IMR-90 (cell line): ENCODE measurements around the gene BCL2. TPM values are rescaled to one million over a fixed set of nuclear protein-coding genes. Genes with fewer than 3 reads are reported as not detected.

Experiments
- ATAC-seq: fragments of 200-7000 bp; cut with Tn5 transposase; 2 replicates; pipeline ENCODE4 v1.9.1; 2020; ENCODE audit warnings: low read depth, mild to moderate bottlenecking, moderate library complexity
- BruUV-seq: library from RNA; stranded (reverse); fragments of 400-500 nt; replicated peaks from 2 replicates; lab custom pipeline; 2021; lab: Mats Ljungman, UMichigan
- CTCF ChIA-PET: fragments of 300-600 bp; formaldehyde crosslinking; extraction: SDS; loops from one replicate; lab custom pipeline; 2021; ENCODE audit warnings: antibody characterized with exemption; lab: Yijun Ruan, JAX
- POLR2A ChIA-PET: fragments of 300-600 bp; sonication (Branson Sonifier 250); formaldehyde crosslinking; loops from one replicate; lab custom pipeline; 2022; ENCODE audit warnings: antibody characterized with exemption; ENCODE audit not compliant: unreplicated experiment; lab: Charles Lee
- DNase-seq: peaks from one replicate; pipeline ENCODE4 v3.0.0; 2013
- H2AFZ ChIP-seq: replicated peaks from 2 replicates; pipeline ENCODE3; 2013; ENCODE audit warnings: low read length, mild to moderate bottlenecking; ENCODE audit not compliant: poor library complexity
- H2AK5ac ChIP-seq: 2 replicates; pipeline ENCODE4 v1.6.1; 2013; ENCODE audit warnings: low read depth, low read length, inconsistent platforms
- H2AK9ac ChIP-seq: replicated peaks from 2 replicates; pipeline ENCODE3; 2013; ENCODE audit warnings: mild to moderate bottlenecking, low read depth, low read length, moderate library complexity; ENCODE audit not compliant: poor library complexity
- H2BK120ac ChIP-seq: 2 replicates; pipeline ENCODE4 v1.6.1; 2013; ENCODE audit warnings: low read depth, low read length, inconsistent platforms
- H2BK15ac ChIP-seq: 3 replicates; pipeline ENCODE4 v1.6.1; 2013; ENCODE audit warnings: low read depth, low read length, inconsistent platforms
- H2BK20ac ChIP-seq: 2 replicates; pipeline ENCODE4 v1.6.1; 2013; ENCODE audit warnings: low read depth, mild to moderate bottlenecking, inconsistent platforms, low read length, moderate library complexity
- H2BK5ac ChIP-seq: 2 replicates; pipeline ENCODE4 v1.6.1; 2013; ENCODE audit warnings: mild to moderate bottlenecking, low read depth, low read length, inconsistent platforms; ENCODE audit not compliant: poor library complexity, severe bottlenecking
- H3K14ac ChIP-seq: replicated peaks from 2 replicates; pipeline ENCODE4 v1.6.1; 2013; ENCODE audit warnings: low read depth, low read length, inconsistent platforms
- H3K18ac ChIP-seq: 2 replicates; pipeline ENCODE4 v1.6.1; 2013; ENCODE audit warnings: low read depth, low read length, control low read depth
- H3K23ac ChIP-seq: 2 replicates; pipeline ENCODE4 v1.6.1; 2013; ENCODE audit warnings: low read depth, low read length, inconsistent platforms
- H3K27ac ChIP-seq: 2 replicates; pipeline ENCODE4 v1.5.1; 2013; ENCODE audit warnings: mild to moderate bottlenecking, control low read depth, low read length; ENCODE audit not compliant: insufficient read depth
- H3K27me3 ChIP-seq: 2 replicates; pipeline ENCODE4 v1.6.1; 2013; ENCODE audit warnings: low read length; ENCODE audit not compliant: control insufficient read depth, insufficient read depth
- H3K36me3 ChIP-seq: 2 replicates; pipeline ENCODE4 v1.6.1; 2013; ENCODE audit warnings: low read length, mixed read lengths; ENCODE audit not compliant: control insufficient read depth, insufficient read depth
- H3K4ac ChIP-seq: 2 replicates; pipeline ENCODE4 v1.6.1; 2013; ENCODE audit warnings: low read depth, low read length, inconsistent platforms
- H3K4me1 ChIP-seq: 2 replicates; pipeline ENCODE4 v1.6.1; 2013; ENCODE audit warnings: low read length, mixed read lengths; ENCODE audit not compliant: control insufficient read depth, insufficient read depth
- H3K4me2 ChIP-seq: 2 replicates; pipeline ENCODE4 v1.6.1; 2013; ENCODE audit warnings: low read depth, mild to moderate bottlenecking, control low read depth, low read length, moderate library complexity
- H3K4me3 ChIP-seq: 2 replicates; pipeline ENCODE4 v1.5.1; 2013; ENCODE audit warnings: low read depth, mild to moderate bottlenecking, control low read depth, low read length, moderate library complexity; ENCODE audit not compliant: insufficient read depth
- H3K56ac ChIP-seq: 2 replicates; pipeline ENCODE4 v1.6.1; 2013; ENCODE audit warnings: low read length, inconsistent platforms; ENCODE audit not compliant: insufficient read depth; ENCODE audit errors: extremely low read depth
- H3K79me1 ChIP-seq, 2 experiments: 2 replicates each; pipeline ENCODE4 v1.6.1; 2013; ENCODE audit warnings: low read length in 2 of 2, inconsistent platforms in 1 of 2, low read depth in 1 of 2
- H3K9ac ChIP-seq: 2 replicates; pipeline ENCODE4 v1.6.1; 2013; ENCODE audit warnings: low read depth, low read length, control low read depth
- H3K9me1 ChIP-seq: 2 replicates; pipeline ENCODE4 v1.6.1; 2013; ENCODE audit warnings: low read length, inconsistent platforms; ENCODE audit not compliant: insufficient read depth
- H3K9me3 ChIP-seq: 2 replicates; pipeline ENCODE4 v1.6.1; 2013; ENCODE audit warnings: low read length; ENCODE audit not compliant: control insufficient read depth, insufficient read depth
- H4K20me1 ChIP-seq: 2 replicates; pipeline ENCODE4 v1.6.1; 2013; ENCODE audit warnings: low read length, inconsistent platforms; ENCODE audit not compliant: insufficient read depth
- H4K5ac ChIP-seq: 2 replicates; pipeline ENCODE4 v1.6.1; 2013; ENCODE audit warnings: mild to moderate bottlenecking, low read depth, low read length, control low read depth
- H4K8ac ChIP-seq, 2 experiments: 2 replicates each; pipeline ENCODE4 v1.6.1; 2013; ENCODE audit warnings: low read depth in 2 of 2, low read length in 2 of 2, control low read depth in 1 of 2, inconsistent platforms in 1 of 2
- H4K91ac ChIP-seq: 2 replicates; pipeline ENCODE4 v1.6.1; 2013; ENCODE audit warnings: low read depth, low read length, inconsistent platforms; ENCODE audit not compliant: insufficient read depth
- CHD1 ChIP-seq: IDR thresholded peaks from 2 replicates; pipeline ENCODE4 v1.6.1; 2012; ENCODE audit warnings: low read depth, low read length, improper control_type of control experiment
- POLR2A ChIP-seq: IDR thresholded peaks from 2 replicates; pipeline ENCODE4 v1.6.1; 2012; ENCODE audit warnings: mild to moderate bottlenecking, low read depth, low read length
- RAD21 ChIP-seq: IDR thresholded peaks from 2 replicates; pipeline ENCODE4 v1.6.1; 2012; ENCODE audit warnings: low read length, improper control_type of control experiment
- WGBS, 2 experiments: methylation state at CpG; one replicate each; pipeline versions ENCODE4 v1.1.5 to v1.1.7; 2013; ENCODE audit warnings: missing lambda C conversion rate in 2 of 2; ENCODE audit not compliant: insufficient read length in 1 of 2; ENCODE audit errors: extremely low coverage in 2 of 2; 5-methylcytosine and 5-hydroxymethylcytosine counted together
- dilution Hi-C: fragments of 300-500 bp; cut with HindIII; formaldehyde crosslinking; loops from one replicate; pipeline ENCODE4 v1.14.3; 2018; ENCODE audit warnings: low sequenced_read_pairs; ENCODE audit not compliant: unreplicated experiment
- in situ Hi-C: fragments of 300-500 bp; cut with MboI; formaldehyde crosslinking; loops from 3 replicates; pipeline ENCODE4 v1.14.3; 2019; ENCODE audit warnings: low sequenced_read_pairs, inconsistent platforms, mixed read lengths
- intact Hi-C: fragments of 100-400 bp; cut with micrococcal nuclease; formaldehyde crosslinking; loops from 2 replicates; pipeline ENCODE4 v1.10.0; 2022
- polyA plus RNA-seq, 3 experiments: library from polyadenylated mRNA; depleted of rRNA; stranded (reverse); fragments of >200 nt; gene quantifications; 2 replicates each; pipeline ENCODE4 v1.2.3, GENCODE V29; 2012; ENCODE audit warnings: low replicate concordance in 1 of 3
- total RNA-seq: library from RNA; depleted of rRNA; stranded (reverse); fragments of >200 nt; gene quantifications from 2 replicates; pipeline ENCODE4 v1.2.3, GENCODE V29; 2012
- TF ChIP-seq, protein P1 (sequence below): fragments of 150-350 bp; IDR thresholded peaks from 2 replicates; pipeline ENCODE4 v1.6.1; 2016; ENCODE audit warnings: low read depth, mild to moderate bottlenecking, low read length, moderate library complexity, borderline replicate concordance
- TF ChIP-seq, protein P2 (sequence below): conservative IDR thresholded peaks from 2 replicates; pipeline ENCODE4 v1.5.1; 2012; ENCODE audit warnings: mild to moderate bottlenecking, low read depth, low read length, improper control_type of control experiment

The BCL2 gene
- total and polyA plus RNA-seq, 2 of the 4 experiments (the other 2 are of a cell fraction), result 0.24 to 0.54 TPM

DNA sequence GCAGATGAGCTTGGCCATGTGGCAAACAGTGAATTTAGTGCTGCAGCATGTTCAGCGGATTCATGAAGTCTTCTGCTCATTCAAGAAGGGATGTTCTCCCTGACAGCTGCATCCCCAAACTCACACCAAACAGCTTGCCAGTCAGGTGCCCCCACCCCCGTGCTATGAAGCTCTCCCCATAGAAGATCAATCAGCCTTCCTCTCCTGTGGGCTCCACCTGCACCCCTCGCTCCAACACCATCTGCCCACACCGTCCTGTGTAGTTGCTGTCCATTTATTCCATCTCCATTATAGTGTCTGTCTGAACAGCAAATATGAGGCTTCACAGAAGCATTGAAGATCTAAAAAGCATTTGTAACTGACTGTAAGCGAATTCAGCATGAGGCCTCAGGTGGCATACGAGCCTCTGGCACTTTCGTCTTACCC, 218.9 kb downstream of the BCL2 start:
- Histone ChIP-seq H3K27ac (no peak overlapping the region), H2BK120ac (no peak overlapping the region), H3K4ac (no peak overlapping the region), H4K8ac (no peak overlapping the region), H4K20me1 (no peaks in the 10 kb centered on the region), H2BK20ac (no peak overlapping the region), H3K79me1 (no peaks in the 10 kb centered on the region), H2BK5ac (no peak overlapping the region), H3K36me3 (no peaks in the 10 kb centered on the region), H3K4me1 (no peaks in the 10 kb centered on the region), H2AK9ac (no peak overlapping the region), H3K56ac (no peak overlapping the region), H3K4me3 (no peak overlapping the region), H2BK15ac (no peak overlapping the region), H4K5ac (no peak overlapping the region), H3K9ac (no peak overlapping the region), H3K27me3 (peaks cover 8% of the 10 kb centered on the region), H3K4me2 (no peak overlapping the region), H2AK5ac (no peak overlapping the region), H4K91ac (no peak overlapping the region), H3K9me3 (no peaks in the 10 kb centered on the region), H3K23ac (no peak overlapping the region), H3K14ac (no peak overlapping the region), H2AFZ (no peak overlapping the region), H3K18ac (no peak overlapping the region), H3K9me1 (no peaks in the 10 kb centered on the region; the same call in 1 of the 2 replicates)
- ATAC-seq, result no peak
- in situ Hi-C loops, result no loop called here
- ChIA-PET POLR2A (no interaction called here), CTCF (interaction anchor here (0.9 kb wide), 1 partner anchor 24 kb away, joined by 3 read pairs; no protein-coding TSS in a partner anchor)
- dilution Hi-C loops, result no loop called here
- no peak for DNase-seq
- WGBS, 2 experiments, result 80% methylated on average over 3 of the region's 7 CpGs; no CpG with 5 or more reads in 1 of the 2 experiments
- intact Hi-C loops, result no loop called here
- TF ChIP-seq RAD21 (no peak), POLR2A (no peak), CHD1 (no peak)
- TF ChIP-seq, protein P1, sequence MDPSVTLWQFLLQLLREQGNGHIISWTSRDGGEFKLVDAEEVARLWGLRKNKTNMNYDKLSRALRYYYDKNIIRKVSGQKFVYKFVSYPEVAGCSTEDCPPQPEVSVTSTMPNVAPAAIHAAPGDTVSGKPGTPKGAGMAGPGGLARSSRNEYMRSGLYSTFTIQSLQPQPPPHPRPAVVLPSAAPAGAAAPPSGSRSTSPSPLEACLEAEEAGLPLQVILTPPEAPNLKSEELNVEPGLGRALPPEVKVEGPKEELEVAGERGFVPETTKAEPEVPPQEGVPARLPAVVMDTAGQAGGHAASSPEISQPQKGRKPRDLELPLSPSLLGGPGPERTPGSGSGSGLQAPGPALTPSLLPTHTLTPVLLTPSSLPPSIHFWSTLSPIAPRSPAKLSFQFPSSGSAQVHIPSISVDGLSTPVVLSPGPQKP, result no peak
- TF ChIP-seq, protein P2, sequence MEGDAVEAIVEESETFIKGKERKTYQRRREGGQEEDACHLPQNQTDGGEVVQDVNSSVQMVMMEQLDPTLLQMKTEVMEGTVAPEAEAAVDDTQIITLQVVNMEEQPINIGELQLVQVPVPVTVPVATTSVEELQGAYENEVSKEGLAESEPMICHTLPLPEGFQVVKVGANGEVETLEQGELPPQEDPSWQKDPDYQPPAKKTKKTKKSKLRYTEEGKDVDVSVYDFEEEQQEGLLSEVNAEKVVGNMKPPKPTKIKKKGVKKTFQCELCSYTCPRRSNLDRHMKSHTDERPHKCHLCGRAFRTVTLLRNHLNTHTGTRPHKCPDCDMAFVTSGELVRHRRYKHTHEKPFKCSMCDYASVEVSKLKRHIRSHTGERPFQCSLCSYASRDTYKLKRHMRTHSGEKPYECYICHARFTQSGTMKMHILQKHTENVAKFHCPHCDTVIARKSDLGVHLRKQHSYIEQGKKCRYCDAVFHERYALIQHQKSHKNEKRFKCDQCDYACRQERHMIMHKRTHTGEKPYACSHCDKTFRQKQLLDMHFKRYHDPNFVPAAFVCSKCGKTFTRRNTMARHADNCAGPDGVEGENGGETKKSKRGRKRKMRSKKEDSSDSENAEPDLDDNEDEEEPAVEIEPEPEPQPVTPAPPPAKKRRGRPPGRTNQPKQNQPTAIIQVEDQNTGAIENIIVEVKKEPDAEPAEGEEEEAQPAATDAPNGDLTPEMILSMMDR, result no peak
- no TSS peak for BruUV-seq
